NCI-H1105 (cell line): ENCODE results near the gene ABCB9.
"Not testable (repeated sequence)": the region's sequence is repeated elsewhere in the genome, so short reads cannot be mapped to it uniquely, and the experiment has no call there.

Experiments
- DNase-seq: peaks from one replicate; lab custom pipeline; 2025; lab: John Stamatoyannopoulos, UW

ABCB9 gene

DNA sequence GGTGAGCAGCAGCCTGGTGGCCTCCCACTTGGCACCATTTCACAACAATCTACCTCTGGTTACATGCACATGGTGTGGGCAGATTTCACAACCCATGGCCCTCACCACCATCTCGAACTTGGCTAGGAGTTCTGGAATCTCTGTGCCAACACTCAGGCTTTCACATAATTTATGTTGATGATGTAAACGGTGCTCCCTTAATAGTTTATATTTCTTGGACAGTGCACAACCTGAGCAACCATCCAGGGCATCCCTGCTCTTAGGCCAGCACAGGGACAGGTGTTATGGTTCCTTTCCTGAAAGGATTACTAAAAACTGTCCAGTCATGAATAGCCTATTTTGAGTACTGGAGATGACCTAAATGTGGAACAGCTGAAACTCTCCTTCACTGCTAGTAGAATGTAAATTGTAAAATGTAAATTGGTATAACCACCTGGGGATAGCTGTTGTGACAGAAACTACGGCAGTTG lies 28.6 kb downstream of the ABCB9 start:
- no peak for DNase-seq

DNA sequence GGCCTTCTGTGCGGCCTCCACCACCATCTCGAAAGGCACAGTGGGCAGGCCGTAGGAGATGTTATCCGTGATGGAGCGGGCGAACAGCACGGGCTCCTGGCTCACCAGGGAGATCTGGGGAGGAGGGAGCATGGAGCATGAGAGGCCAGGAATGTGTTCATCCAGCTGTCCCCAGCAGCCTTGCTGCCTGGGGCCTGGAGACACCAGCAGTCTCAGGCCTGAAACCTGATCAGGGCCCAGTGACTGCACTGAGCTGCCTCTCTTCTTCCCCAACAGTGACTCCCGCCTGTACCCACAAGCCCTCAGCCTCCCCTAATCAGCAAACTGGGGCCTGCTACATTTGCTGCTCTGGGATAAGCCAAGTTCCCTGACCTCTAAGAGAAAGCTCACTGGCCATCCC lies 30.9 kb downstream of the ABCB9 start:
- DNase-seq, result no peak

DNA sequence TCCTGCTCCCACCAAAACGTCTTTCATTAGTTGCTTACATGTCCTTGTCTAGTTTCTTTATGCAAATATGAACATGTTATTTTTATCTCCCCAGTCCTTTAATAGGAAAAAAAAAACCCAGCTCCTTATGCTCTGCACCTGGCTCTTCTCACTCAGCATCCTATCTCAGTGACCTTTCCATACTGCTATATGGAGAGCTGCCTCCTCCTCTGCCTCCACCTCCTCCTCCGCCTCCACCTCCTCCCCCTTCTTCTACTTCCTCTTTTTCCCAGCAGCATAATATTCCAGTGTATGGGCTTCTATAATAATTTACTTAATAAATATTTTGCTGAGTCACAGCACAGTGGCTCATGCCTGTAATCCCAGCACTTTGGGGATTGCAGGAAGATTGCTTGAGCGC lies 31.5 kb downstream of the ABCB9 start:
- DNase-seq, result no peak

DNA sequence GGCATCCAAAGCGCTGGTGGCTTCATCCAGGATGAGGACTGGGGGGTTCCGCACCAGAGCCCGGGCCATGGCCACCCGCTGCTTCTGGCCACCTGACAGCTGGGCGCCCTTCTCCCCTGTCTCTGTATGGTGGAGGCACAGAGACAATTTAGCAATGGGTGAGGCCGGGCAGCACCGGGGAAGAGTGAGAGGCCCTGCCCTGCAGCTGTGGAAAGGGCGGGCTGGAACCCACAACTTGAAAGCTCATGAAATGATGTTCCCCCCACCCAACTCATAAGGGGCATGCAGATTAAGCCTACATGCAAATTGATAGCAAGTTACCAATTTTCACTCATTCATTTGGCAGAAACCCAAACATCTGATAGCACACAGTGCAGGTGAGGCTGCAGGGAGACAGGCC lies 34.1 kb downstream of the ABCB9 start:
- DNase-seq, result no peak

DNA sequence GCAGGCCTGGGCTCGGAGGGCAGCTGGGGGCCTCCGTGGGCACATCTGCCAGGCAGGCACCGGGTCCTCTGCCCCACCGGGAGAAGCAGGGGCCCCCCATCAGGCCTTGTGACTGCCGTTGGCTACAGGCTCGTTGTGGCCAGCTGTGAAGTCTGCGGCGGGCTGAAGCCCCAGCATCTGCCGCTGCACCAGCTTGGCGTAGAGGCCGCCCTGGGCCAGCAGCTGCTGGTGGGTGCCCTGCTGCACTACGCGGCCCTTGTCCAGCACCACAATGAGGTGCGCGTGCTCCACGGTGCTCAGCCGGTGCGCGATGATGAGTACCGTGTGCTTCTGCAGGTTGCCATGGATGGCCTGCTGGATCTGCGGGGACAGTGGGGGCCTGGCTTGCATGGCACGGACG lies 36.5 kb downstream of the ABCB9 start:
- DNase-seq, result no peak

DNA sequence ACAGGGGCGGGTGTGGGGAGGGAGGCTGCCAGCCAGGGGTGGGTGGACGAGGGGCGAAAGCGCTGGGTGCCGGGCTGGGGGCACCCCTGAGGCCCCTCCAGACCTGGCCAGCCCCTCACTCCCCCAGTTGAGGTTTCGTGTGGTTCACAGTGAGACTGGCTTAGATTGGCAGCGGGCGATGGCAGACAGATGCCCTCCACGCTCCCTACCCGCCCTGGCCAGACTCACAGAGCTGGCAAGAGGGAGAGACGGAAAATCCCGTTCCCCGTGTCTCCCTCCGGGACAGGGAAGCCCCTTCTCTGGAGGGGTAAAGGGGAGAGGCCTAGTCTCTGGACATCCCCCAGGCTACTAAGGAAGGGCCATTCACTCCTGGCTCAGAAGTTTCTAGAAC lies 37.1 kb downstream of the ABCB9 start:
- DNase-seq, result no peak

DNA sequence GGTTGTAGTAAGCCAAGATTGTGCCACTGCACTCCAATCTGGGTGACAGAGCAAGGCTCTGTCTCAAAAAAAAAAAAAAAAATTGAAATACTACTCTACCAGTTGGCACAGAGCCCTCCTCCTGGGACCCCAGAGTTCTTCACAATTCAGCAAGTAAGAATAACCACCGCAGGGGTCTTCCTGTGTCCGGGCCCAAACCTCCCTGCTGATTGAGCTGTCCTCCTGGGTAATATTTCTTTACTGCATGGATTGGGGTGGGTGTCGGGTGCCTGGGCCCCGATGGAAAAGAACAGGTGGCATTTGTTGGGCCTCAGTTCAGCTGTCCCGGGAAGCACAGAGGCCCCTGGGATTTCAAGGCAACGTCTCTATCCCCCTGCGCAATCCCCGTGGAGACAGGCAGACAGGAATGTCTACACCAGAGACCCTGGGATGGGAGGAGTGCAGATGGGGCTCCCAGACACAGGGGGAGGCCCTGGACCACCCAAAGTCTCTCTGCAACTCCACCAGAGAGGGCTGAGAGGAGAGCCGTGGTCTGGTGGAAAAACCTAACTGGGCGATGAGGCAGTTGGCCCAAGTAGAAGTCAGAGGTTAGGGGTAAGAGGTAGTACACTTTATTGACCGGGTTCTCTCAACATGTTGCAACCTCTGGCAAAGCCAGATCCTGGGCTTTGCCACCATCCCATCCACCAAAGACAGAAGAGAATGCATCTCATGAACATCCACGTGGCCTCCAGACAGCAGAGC lies 37.7 kb downstream of the ABCB9 start:
- DNase-seq, result no peak

DNA sequence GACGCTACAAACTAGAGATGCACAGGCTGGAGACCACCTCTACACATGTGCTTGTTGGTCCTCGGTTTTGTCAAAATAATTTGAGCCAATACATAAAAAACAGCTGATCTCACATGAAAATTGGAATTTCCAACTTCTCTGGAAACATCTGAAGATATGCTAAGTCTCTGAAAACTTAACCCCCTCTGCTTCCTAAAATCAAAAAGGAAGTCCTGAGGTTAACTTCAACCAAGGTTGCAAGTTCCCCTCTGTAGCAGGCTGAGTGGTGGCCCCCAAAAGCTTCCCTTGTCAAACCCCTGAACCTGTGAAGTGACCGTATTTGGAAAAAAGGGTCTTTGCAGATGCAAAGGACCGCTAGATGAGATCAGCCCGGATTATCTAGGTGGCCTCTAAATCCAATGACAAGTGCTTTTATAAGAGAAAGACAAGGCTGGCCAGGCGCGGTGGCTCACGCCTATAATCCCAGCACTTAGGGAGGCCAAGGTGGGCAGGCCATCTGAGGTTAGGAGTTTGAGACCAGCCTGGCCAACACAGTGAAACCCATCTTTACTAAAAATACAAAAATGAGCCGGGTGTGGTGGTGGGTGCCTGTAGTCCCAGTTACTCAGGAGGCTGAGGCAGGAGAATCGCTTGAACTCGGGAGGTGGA lies 38.4 kb downstream of the ABCB9 start:
- no peak for DNase-seq

DNA sequence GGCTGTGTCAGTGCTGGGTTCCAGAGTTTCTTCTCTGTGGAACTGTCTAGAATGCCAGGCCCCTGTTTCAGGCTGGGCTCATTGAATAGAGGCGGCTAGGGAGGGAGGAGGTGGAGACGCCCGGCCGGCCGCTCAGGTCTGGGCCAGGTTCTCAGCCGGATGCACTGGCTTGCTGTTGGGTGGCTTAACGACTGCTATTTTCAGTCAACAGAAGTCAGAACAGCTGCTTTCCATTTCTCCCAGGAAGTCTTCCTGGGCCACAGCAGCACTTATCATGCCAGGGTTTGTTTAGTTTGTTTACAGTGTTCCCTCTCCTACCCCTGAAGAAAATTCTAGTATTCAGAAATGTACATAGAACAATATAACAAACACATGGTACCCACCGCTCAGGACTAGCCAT lies 44.3 kb downstream of the ABCB9 start:
- DNase-seq, result no peak

DNA sequence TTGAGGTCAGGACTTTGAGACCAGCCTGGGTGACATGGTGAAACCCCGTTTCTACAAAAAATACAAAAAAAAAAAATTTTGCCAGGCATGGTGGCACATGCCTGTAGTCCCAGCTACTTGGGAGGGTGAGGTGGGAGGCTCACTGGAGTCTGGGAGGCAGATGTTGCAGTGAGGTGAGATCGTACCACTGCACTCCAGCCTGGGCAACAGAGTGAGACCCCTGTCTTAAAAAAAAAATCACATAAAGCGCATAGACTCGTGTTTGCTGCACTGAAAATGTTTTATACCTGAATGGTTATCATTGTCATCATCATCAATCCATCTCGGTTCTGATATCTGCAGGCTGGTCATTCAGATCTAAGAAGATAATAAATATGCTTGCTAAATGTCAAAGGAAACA lies 45.6 kb downstream of the ABCB9 start:
- DNase-seq, result no peak

DNA sequence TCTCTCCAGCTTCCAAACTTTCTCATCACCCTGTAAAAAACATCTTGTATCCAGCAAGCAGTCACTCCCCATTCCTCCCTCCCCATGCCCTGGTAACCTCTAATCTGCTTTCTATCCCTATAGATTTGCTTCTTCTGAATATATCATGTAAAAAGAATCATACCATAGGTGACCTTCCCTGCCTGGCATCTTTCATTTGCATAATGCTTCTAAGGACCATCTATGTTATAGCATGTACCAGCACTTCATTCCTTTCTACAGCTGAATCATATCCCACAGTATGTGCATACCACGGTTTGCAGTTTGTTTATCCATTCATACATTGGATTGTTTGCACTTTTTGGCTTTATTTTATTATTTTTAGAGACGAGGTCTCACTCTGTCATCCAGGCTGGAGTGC lies 47.4 kb downstream of the ABCB9 start:
- no peak for DNase-seq

DNA sequence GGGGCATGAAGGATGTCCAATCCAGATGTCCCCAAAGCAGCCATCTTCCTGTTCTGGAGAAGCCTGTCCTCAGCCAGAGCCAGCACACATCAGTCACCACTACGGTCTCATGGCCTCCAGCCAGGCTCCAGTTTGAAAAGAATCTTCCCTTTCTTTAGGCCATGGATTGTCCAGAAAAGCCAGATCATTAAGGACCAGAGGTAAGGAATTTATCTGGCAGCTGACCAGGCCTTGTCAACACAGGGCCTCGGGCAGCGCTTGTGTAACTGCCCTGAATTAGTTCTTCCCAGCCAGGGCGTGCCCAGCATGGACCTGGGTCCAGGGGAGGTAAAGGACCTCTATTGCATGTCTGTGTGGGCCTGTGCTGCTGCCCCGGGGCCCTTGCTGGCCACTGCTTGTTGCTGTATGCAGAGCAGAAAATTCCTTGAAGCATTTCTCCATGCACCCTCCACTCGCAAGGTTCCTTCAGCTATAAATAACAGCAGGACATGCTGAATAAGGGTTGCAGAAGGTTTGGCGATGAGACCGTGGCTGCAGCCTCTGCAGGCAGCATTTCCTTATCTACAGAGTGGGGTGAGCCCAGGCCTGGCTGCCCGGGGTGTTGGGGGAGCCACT lies 48.6 kb downstream of the ABCB9 start:
- no peak for DNase-seq

DNA sequence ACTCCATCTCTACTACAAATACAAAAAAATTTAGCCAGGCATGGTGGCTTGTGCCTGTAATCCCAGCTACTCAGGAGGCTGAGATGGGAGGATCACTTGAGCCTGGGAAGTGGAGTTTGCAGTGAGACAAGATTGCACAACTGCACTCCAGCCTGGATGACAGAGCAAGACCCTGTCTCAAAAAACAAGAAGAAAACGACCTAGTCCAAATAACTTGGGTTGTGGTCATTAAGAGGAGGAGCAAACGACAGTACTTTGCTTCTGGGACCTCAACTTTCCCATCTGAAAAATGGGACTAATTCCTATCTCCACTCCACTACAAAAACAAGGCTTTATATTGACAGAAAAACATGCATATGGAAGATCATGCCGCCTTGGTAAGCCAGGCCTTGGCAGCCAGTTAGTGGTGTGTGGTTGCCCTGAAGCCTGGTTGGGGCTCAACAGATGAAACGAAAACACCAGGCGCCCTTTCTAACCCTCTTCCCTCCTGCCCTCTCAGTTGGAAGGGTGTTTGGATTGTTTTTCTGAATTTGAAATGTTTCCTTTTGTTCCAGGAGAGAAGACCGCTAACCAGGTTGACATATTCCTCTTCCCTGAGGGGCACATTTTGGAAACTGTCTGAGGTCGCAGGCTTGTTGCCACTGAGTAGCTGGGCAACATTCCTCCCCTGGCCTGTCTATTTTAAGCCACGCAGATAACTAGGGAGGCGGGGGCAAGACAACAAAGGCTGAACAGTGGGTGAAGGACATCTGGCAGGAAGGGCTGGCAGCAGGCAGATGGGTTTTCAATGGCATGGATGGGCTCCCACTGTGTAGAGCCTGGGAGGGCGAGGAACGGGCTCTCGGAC lies 56.6 kb downstream of the ABCB9 start:
- DNase-seq, result peak; percentile 15

DNA sequence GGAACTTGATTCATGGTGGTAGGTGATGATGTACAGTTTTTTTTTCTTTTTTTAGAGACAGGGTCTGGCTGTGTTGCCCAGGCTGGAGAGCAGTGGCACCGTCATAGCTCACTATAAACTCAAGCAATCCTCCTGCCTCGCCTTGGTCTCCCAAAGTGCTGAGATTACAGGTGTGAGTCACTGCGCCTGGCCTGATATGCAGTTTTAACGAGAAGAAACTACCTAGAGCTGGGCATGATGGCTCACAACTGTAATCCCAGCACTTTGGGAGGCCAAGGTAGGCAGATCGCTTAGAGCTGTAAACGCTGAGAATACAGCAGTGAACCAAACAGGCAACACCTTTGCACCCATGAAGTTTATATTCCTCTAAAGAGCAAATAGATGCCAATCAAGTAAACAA lies 57.3 kb downstream of the ABCB9 start:
- no peak for DNase-seq

DNA sequence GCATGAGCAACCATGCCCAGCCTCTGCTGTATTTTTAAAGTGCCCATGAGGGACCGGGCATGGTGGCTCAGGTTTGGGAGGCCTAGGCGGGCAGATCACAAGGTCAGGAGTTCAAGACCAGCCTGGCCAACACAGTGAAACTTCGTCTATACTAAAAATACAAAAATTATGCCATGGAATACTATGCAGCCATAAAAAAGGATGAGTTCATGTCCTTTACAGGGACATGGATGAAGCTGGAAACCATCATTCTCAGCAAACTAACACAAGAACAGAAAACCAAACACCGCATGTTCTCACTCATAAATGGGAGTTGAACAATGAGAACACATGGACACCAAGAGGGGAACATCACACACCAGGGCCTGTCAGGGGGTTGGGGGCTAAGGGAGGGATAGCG lies 61.0 kb downstream of the ABCB9 start:
- DNase-seq, result not testable (repeated sequence)

DNA sequence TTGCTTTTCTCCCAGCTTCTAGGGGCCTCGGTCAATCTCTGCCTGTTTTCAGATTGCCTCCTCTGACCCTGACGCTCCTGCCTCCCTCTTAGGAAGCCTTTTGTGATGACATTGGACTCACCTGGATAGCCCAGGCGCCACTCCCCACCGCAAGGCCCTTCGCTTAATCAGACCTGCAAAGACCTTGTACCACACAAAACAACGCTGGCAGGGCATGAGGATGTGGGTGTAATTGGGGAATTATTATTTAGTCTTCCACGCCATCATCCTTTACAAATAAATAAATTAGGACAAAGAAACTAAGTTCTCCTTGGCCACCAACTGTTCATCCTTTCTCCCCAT lies 62.6 kb downstream of the ABCB9 start:
- DNase-seq, result no peak

DNA sequence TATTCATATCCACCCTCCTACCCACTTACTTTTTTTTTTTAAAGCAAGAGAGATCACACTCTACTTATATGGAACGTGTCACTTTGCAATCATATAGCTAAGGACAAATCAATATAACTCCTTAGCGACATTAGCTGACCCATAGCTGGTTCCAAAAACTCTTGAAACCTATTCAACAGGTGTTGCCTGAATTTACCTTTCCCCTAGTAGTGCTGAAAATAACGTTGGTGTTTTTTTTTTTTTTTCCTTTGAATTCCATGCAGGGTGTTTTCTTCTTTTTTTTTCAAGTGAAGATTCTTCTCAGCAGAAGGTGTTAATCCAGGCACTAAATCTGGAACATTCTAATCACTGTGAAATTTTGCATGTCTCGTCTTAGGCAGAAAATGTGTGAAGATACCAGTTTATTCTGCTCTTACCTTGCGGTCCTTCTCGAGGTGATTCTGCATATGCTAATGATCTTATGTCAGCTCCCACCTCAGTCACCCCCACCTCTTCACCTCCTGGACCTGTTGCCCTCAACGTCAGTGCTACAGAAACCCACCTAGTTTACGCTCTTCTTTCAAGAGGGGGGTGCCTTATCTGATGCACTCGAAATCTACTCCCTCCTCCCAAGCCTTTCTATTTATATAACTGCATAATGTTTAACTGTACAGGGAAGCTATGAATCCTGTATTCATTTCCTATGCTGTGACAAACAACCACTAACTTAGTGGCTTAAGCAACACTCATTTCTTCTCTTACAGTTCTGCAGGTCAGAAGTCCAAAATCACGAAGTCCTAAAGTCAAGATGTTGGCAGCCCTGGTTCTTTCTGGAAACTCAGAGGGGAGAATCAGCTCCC lies 63.2 kb downstream of the ABCB9 start:
- no peak for DNase-seq

DNA sequence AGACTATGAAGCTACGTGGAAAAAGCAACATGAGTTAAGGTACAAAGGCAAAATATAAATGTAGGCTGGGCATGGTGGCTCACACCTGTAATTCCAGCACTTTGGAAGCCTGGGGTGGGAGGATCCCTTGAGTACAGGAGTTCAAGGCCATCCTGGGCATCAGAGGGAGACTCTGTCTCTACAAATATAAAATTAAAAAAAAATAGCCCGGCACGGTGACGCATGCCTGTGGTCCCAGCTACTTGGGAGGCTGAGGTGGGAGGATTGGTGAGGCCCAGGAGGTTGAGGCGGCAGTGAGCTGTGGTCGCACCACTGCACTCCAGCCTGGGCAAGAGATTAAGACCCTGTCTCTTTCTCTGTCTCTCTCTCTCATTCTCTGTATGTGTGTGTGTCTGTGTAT lies 66.4 kb downstream of the ABCB9 start:
- no peak for DNase-seq

DNA sequence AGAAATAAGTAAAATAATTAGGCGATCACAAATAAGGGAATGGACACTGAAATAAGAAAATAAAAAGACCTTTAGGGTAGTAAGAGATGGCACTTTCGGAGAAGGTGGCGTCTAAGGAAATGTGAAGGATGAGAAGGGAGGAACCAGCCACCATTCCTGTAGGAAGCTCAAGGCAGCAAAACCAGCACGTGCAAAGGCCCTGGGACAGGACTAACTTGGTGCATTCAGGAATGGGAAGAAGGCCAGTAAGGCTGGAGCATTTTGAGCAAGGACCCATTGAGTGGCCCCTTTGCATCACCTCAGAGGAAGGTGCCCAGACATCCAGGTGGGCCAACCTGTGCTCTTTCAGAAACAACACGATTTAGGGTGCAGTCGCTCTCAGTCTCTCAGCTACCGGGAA lies 69.6 kb downstream of the ABCB9 start:
- DNase-seq, result no peak

DNA sequence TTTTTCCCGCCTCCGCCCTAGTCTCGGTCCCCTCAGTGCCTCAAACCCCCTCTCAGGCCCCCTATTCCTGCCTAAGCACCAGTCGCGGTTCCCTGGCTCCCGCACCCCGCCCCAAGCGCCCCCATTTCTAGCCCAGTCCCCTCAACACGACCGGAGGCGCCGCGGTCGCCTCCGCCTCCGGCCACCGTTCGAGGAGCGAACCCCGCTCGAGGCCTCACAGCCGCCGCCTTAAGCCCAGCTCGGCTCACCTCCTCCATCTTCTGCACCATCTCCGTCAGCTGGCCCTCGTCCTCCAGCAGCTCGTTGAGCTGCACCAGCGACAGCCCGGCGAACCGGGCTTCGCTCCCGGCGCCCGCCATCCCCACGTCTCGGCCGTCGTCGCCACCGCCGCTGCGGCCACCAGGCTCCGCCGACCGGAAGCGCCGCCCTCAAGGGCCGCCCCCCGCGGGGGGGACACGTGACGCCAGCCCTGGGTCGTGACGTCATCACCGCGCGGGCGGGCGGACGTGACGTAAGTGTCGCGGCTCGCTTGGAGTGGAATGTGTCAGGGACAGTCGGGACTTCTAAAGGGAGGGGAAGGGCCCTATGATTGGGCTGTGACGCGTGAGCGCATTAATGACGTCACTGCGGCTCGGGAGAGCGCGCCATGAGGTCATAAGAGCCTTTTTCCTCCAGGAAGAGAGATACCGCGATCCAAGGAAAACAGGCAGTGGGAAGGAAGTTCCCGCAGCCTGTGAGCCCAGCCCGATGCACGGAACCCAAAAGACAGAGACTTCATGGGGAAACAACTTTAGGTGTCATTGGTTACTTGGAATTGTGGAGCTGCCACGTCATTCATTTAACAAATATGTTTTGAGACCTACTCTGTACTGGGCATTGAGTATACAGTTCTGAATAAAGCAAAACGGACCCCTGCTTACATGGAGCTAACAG lies 70.3 kb downstream of the ABCB9 start, which contains the start of gene VPS37B:
TSS of gene VPS37B (minus strand) at position 421 of the 933 bp plus-strand sequence. CDS start at position 359, 62 bp downstream.
- peak; percentile 62 for DNase-seq
